AG04450 (cell line): Measurements from ENCODE around the gene KRABD2.
"Not testable (repeated sequence)": the region's sequence is repeated elsewhere in the genome, so short reads cannot be mapped to it uniquely, and the experiment has no call there.

Experiments
- CTCF ChIA-PET: fragments of 300-600, 350-600 bp; formaldehyde crosslinking; extraction: SDS; loops from one replicate; lab custom pipeline; 2022; ENCODE audit warnings: antibody characterized with exemption, inconsistent platforms; lab: Charles Lee
- POLR2A ChIA-PET: fragments of 350-600 bp; formaldehyde crosslinking; extraction: SDS; loops from one replicate; lab custom pipeline; 2021; ENCODE audit warnings: antibody characterized with exemption, inconsistent platforms; lab: Yijun Ruan, JAX
- DNase-seq: peaks from one replicate; pipeline ENCODE4 v3.0.0-alpha.2; 2011; ENCODE audit warnings: low read depth, low spot score
- H3K27ac ChIP-seq: one replicate; pipeline ENCODE4 v1.5.1; 2012; ENCODE audit warnings: low read depth, low read length, control low read depth
- H3K27me3 ChIP-seq: one replicate; pipeline ENCODE4 v1.6.0; 2012; ENCODE audit warnings: low read length; ENCODE audit not compliant: control insufficient read depth, insufficient read depth
- H3K4me3 ChIP-seq: 2 replicates; pipeline ENCODE4 v1.5.1; 2011; ENCODE audit warnings: mild to moderate bottlenecking, low read depth, low read length, control low read depth
- H3K9me3 ChIP-seq: 2 replicates; pipeline ENCODE4 v1.5.1; 2012; ENCODE audit warnings: low read length; ENCODE audit not compliant: control insufficient read depth, insufficient read depth
- CTCF ChIP-seq: IDR thresholded peaks from 2 replicates; pipeline ENCODE4 v1.5.1; 2011; ENCODE audit warnings: low read depth, low read length, control low read depth, inconsistent platforms

KRABD2 gene

GRCh38 chr17:8405499-8406016 lies 29.1 kb upstream of the KRABD2 start:
- POLR2A ChIA-PET = no interaction called here
- Histone ChIP-seq H3K27me3 (peaks cover 5% of the 10 kb centered on the region), H3K4me3 (no peak overlapping the region), H3K27ac (no peak overlapping the region), H3K9me3 (no peaks in the 10 kb centered on the region; the same call in 1 of the 2 replicates)
- DNase-seq = no peak
- no peak for TF ChIP-seq CTCF
- CTCF ChIA-PET = interaction anchor here (1.3 kb wide), 1 partner anchor 380 kb away, joined by 10 read pairs; no protein-coding TSS in a partner anchor

- H3K4me3 ChIP-seq = no peak overlapping the region
- no peak overlapping the region for H3K27ac ChIP-seq
- no peak for DNase-seq
- H3K9me3 ChIP-seq = no peaks in the 10 kb centered on the region
- H3K27me3 ChIP-seq = peaks cover 9% of the 10 kb centered on the region
- TF ChIP-seq CTCF = no peak
- POLR2A ChIA-PET = no interaction called here
- CTCF ChIA-PET = interaction anchor here (0.6 kb wide), 1 partner anchor 11 kb away, joined by 3 read pairs; no protein-coding TSS in a partner anchor
These were observed 26.5 kb upstream of the KRABD2 start for GRCh38 chr17:8402921-8403536.

- Histone ChIP-seq H3K9me3 (no peaks in the 10 kb centered on the region), H3K4me3 (no peak overlapping the region), H3K27me3 (peaks cover 11% of the 10 kb centered on the region), H3K27ac (no peak overlapping the region)
- no peak for DNase-seq
- CTCF ChIA-PET = interaction anchor here (1.6 kb wide), 1 partner anchor 9 kb away, joined by 5 read pairs; no protein-coding TSS in a partner anchor
- TF ChIP-seq CTCF = no peak
- POLR2A ChIA-PET = no interaction called here
These were observed 24.6 kb upstream of the KRABD2 start for GRCh38 chr17:8401107-8401506.

- POLR2A ChIA-PET = no interaction called here
- Histone ChIP-seq H3K27ac (no peak overlapping the region), H3K9me3 (no peaks in the 10 kb centered on the region), H3K27me3 (peaks cover 11% of the 10 kb centered on the region), H3K4me3 (no peak overlapping the region)
- DNase-seq = no peak
- CTCF ChIA-PET = interaction anchor here (1.5 kb wide), 1 partner anchor 11 kb away, joined by 5 read pairs; no protein-coding TSS in a partner anchor
- no peak for TF ChIP-seq CTCF
These were observed 22.5 kb upstream of the KRABD2 start for GRCh38 chr17:8398980-8399379.

GRCh38 chr17:8397636-8398035 lies 21.1 kb upstream of the KRABD2 start, which contains the start of gene RNF222:
Gene RNF222, minus strand, starts transcription at chr17:8397827. Its CDS starts 4,366 bp downstream, at chr17:8393461.
- DNase-seq = no peak
- H3K4me3 ChIP-seq = no peak within 1 kb of the TSS
- ChIA-PET POLR2A (interaction anchor here (0.6 kb wide), 1 partner anchor 92 kb away, joined by 3 read pairs; no protein-coding TSS in a partner anchor), CTCF (interaction anchor here (1.1 to 1.5 kb wide), 2 partner anchors 12 to 13 kb away, joined by 5 read pairs; no protein-coding TSS in a partner anchor)
- TF ChIP-seq CTCF = no peak
- H3K9me3 ChIP-seq = peaks cover 3% of the 10 kb centered on the region; the same call in 1 of the 2 replicates
- peaks cover 11% of the 10 kb centered on the region for H3K27me3 ChIP-seq
- H3K27ac ChIP-seq = no peak within 1 kb of the TSS

GRCh38 chr17:8394497-8394896 lies 18.0 kb upstream of the KRABD2 start:
- POLR2A ChIA-PET, DNase-seq, H3K27me3 ChIP-seq, H3K4me3 ChIP-seq, H3K27ac ChIP-seq, H3K9me3 ChIP-seq: not testable (repeated sequence)
- CTCF ChIA-PET = interaction anchor here (0.6 to 1.8 kb wide), 6 partner anchors 11 to 392 kb away, joined by 3 to 6 read pairs (median 4); no protein-coding TSS in a partner anchor
